Measurements from ENCODE around the gene TCEANC.
A peak's percentile ranks its signal among the peaks of the same experiment; 100 is the strongest.

Gene TCEANC

DNA sequence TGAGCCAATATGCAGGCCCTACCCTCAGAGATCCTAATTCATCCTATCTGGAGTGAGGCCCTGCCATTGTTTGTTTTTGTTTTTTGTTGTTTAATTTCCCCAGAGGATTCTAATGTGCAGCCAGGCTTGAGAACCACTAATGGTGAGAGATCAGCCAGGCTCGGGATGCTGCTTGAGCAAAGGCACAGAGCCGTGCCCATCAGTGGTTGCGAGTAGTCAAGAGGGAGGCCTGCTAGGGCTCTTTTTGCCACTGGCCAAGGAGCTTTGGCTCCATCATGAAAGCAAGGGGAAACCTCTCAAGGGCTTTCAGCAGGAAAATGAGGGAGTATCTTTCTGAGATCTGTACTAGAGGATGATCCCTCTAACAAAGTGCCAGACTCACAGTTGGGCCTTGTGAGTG is 2.7 kb downstream of the TCEANC start:
- TF ChIP-seq, protein P1, sequence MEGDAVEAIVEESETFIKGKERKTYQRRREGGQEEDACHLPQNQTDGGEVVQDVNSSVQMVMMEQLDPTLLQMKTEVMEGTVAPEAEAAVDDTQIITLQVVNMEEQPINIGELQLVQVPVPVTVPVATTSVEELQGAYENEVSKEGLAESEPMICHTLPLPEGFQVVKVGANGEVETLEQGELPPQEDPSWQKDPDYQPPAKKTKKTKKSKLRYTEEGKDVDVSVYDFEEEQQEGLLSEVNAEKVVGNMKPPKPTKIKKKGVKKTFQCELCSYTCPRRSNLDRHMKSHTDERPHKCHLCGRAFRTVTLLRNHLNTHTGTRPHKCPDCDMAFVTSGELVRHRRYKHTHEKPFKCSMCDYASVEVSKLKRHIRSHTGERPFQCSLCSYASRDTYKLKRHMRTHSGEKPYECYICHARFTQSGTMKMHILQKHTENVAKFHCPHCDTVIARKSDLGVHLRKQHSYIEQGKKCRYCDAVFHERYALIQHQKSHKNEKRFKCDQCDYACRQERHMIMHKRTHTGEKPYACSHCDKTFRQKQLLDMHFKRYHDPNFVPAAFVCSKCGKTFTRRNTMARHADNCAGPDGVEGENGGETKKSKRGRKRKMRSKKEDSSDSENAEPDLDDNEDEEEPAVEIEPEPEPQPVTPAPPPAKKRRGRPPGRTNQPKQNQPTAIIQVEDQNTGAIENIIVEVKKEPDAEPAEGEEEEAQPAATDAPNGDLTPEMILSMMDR (IDR thresholded peaks at IDR 0.05; ENCODE audit: control insufficient read depth, insufficient read depth, low read depth, low read length, missing control alignments) = no peak
- H3K4me3 ChIP-seq (ENCODE audit: control insufficient read depth, low read depth, low read length) = no peak overlapping the region
- DNase-seq (ENCODE audit: low read depth) = no peak

DNA sequence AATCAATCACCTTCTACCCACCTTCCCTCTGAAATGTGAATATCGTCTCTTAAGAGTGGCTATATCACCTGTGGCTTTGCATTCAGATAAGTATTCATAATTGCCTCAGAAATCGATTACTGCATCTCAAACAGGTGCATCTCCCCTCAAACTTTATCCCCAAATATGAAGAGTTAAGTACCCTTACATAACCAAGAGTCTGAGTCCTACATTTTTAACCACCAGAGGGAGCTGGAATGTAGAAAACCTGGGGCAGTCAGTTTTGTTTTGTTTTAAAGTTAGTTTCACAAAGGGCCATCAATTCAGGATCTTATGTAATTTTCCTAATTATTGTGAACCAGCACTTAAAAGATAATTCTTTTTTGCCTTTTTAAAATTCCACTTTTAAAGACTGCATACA is 5.7 kb downstream of the TCEANC start:
- H3K4me3 ChIP-seq (ENCODE audit: control insufficient read depth, low read depth, low read length) = no peak overlapping the region
- DNase-seq (ENCODE audit: low read depth) = no peak
- TF ChIP-seq, protein P1 (IDR thresholded peaks at IDR 0.05; ENCODE audit: control insufficient read depth, insufficient read depth, low read depth, low read length, missing control alignments) = peak; percentile 61

DNA sequence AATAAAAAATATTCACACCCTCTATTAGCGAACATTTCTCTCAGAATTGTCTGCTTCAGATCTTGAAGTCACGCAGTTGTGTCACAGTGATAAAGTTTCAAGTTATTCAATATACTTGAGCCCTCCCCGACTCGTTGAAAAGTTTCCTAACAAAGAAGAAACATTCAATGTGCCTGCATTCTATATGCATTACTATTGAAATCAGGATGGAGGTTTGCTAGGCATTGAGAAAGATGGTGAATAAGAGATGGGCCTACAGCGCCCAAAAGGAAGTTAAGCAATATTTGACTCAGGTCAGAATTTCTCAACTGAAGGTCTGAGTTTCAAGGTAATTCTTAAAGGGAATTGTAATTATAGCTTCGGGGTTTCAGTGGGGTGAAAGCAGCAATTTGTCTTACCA is 6.1 kb downstream of the TCEANC start:
- no peak for DNase-seq (ENCODE audit: low read depth)
- TF ChIP-seq, protein P1 (IDR thresholded peaks at IDR 0.05; ENCODE audit: control insufficient read depth, insufficient read depth, low read depth, low read length, missing control alignments) = no peak
- H3K4me3 ChIP-seq (ENCODE audit: control insufficient read depth, low read depth, low read length) = no peak overlapping the region

DNA sequence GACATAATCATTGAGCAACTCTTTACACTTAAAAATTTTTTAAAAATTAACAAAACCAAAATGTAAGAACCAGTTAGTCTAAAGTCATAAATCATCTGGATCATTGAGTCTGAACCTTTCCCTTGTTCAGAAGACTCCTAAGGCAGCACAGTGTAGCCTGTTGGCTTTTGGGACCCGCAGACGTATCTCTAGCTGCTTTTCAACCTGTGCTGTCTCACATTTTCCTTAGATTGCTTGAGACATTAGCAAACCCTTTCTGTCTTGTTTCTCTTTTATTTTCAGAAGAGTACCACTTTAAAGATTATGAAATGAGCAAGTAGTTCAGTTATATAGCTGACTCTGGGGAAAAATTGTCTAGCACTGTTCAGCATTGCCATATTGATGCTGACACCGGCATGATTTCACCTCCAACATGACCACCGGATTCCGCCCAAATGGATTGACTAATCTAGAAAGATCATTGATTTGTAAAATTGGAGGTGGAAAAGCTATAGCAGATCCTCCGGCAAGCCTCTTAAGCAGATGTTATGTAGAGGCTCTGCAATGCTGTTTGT is 8.9 kb downstream of the TCEANC start:
- no peak overlapping the region; the same call in none of the 2 replicates for H3K4me3 ChIP-seq (ENCODE audit: control insufficient read depth, low read depth, low read length)
- no peak for DNase-seq (ENCODE audit: low read depth)
- TF ChIP-seq, protein P1 (IDR thresholded peaks at IDR 0.05; ENCODE audit: control insufficient read depth, insufficient read depth, low read depth, low read length, missing control alignments) = no peak

DNA sequence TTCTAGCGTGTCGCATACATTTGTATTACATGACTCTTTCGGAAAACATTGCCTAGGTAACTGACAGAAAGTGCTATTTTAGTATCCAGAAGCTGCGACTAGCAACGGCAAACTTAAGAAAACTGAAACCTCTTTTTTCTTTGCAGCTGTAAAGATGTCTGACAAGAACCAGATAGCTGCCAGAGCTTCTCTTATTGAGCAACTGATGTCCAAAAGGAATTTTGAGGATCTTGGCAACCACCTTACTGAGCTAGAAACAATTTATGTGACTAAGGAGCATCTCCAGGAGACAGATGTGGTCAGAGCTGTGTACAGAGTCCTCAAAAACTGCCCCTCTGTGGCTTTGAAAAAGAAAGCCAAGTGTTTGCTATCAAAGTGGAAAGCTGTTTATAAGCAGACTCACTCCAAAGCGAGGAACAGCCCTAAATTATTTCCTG is 9.4 kb downstream of the TCEANC start:
- H3K4me3 ChIP-seq (ENCODE audit: control insufficient read depth, low read depth, low read length) = peak overlapping the region; percentile 9
- TF ChIP-seq, protein P1 (IDR thresholded peaks at IDR 0.05; ENCODE audit: control insufficient read depth, insufficient read depth, low read depth, low read length, missing control alignments) = no peak

DNA sequence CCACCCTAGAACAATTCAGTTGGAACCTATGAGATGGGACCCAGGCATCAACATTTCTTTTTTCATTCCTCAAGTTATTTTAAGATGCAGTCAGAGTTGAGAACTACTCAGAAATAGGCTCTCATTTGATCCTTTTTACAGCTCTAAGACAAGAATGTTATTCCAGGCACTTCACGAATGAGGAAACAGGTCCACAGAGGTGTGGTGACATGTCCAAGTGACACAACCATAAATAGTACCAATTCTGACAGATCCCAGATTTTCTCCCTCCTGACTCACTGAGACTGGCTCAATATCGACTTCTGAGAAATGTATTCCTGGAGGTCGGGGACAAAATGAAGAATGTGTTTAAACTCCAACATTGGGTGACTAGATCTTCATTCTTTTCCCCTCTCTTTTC is 11.1 kb downstream of the TCEANC start:
- no peak for DNase-seq (ENCODE audit: low read depth)
- H3K4me3 ChIP-seq (ENCODE audit: control insufficient read depth, low read depth, low read length) = no peak overlapping the region
- TF ChIP-seq, protein P1 (IDR thresholded peaks at IDR 0.05; ENCODE audit: control insufficient read depth, insufficient read depth, low read depth, low read length, missing control alignments) = no peak

More for the DNA sequence above, 9.4 kb downstream of the TCEANC start:
- peak; percentile 84 for DNase-seq (ENCODE audit: low read depth)
